SK-N-MC (cell line): Measurements from ENCODE around the gene ALDOC.
"Not testable (repeated sequence)": the region's sequence is repeated elsewhere in the genome, so short reads cannot be mapped to it uniquely, and the experiment has no call there.

Experiments
- DNase-seq: peaks from one replicate; pipeline ENCODE4 v3.0.0-alpha.2; 2011; ENCODE audit warnings: low read depth, low spot score
- H3K27ac ChIP-seq: fragments of 200-600 bp; sonication (generic); 2 replicates; pipeline ENCODE4 v1.5.1; 2016; ENCODE audit warnings: mixed run types
- H3K36me3 ChIP-seq: fragments of 200-600 bp; sonication (generic); 2 replicates; pipeline ENCODE4 v1.6.1; 2017; ENCODE audit warnings: antibody characterized with exemption, low read length, mixed read lengths; ENCODE audit not compliant: insufficient read depth
- H3K4me3 ChIP-seq: fragments of 200-600 bp; sonication (generic); 2 replicates; pipeline ENCODE4 v1.5.1; 2016
- H3K9ac ChIP-seq: fragments of 200-600 bp; sonication (generic); 2 replicates; pipeline ENCODE4 v1.8.0; 2017; ENCODE audit warnings: mixed run types, mixed read lengths; ENCODE audit not compliant: insufficient read length
- H3K9me3 ChIP-seq: fragments of 200-600 bp; sonication (generic); 2 replicates; pipeline ENCODE4 v1.6.1; 2017; ENCODE audit warnings: low read depth, mild to moderate bottlenecking, antibody characterized with exemption, low read length, moderate library complexity, mixed read lengths
- EZH2 ChIP-seq: fragments of 200-600 bp; sonication (generic); IDR thresholded peaks from one replicate; pipeline ENCODE4 v1.6.1; 2017; ENCODE audit warnings: antibody characterized with exemption
- FOXP2 ChIP-seq: optimal IDR thresholded peaks from 2 replicates; pipeline ENCODE3; 2011; ENCODE audit warnings: mild to moderate bottlenecking, moderate library complexity; ENCODE audit not compliant: insufficient read depth; ENCODE audit errors: extremely low read length, control extremely low read depth
- POLR2AphosphoS5 ChIP-seq: IDR thresholded peaks from 2 replicates; pipeline ENCODE4 v1.6.1; 2012; ENCODE audit warnings: mild to moderate bottlenecking, low read depth, low read length, borderline replicate concordance

Gene ALDOC

GRCh38 chr17:28577466-28577824, 750 bp upstream of the ALDOC start:
- DNase-seq: no peak
- no peaks in the 10 kb centered on the region for H3K9me3 ChIP-seq
- H3K36me3 ChIP-seq: peaks cover 51% of the 10 kb centered on the region
- H3K4me3 ChIP-seq: no peak overlapping the region
- H3K9ac ChIP-seq: no peak overlapping the region
- TF ChIP-seq FOXP2: no peak
- TF ChIP-seq POLR2AphosphoS5: no peak
- peak overlapping the region; percentile 28; the same call in 1 of the 2 replicates for H3K27ac ChIP-seq

- H3K4me3 ChIP-seq, H3K9me3 ChIP-seq, H3K9ac ChIP-seq, H3K27ac ChIP-seq, DNase-seq: not testable (repeated sequence)
- H3K36me3 ChIP-seq: peaks cover 41% of the 10 kb centered on the region
Observed at GRCh38 chr17:28576016-28576415, 679 bp downstream of the ALDOC start.

DNA sequence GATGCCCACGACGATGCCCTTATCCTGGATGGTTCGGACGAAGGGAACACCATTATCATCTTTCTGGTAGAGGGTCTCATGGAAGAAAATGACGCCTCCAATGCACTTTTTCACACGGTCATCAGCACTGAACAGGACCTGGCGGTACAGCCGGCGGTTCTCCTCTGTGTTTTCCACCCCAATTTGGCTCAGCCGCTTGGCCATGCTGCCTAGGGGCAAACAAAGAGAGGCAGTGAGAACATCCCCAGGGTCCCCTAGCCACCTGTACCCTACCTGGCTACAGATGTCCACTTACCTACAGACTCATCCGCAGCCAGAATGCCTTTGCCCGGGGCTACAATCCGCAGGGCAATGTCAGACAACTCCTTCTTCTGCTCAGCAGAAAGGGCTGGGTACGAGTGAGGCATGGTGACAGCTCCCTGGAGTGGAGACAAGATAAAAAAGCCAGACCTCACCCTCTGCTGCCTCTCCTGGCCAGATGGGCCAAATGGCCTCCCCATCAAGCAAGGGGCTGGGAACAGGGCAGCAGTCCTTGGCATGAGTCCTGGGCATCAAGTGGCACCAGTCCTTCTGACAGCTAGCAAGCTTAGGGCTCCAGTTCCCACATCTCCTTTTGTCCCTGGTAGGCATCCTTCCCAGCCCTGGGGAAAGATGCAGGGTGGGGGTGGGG, 1.4 kb downstream of the ALDOC start:
- Histone ChIP-seq H3K4me3 (no peak overlapping the region), H3K36me3 (peaks cover 34% of the 10 kb centered on the region), H3K9me3 (no peaks in the 10 kb centered on the region), H3K9ac (no peak overlapping the region), H3K27ac (no peak overlapping the region)
- DNase-seq: no peak
- TF ChIP-seq EZH2: no peak
- TF ChIP-seq FOXP2: no peak
- no peak for TF ChIP-seq POLR2AphosphoS5

DNA sequence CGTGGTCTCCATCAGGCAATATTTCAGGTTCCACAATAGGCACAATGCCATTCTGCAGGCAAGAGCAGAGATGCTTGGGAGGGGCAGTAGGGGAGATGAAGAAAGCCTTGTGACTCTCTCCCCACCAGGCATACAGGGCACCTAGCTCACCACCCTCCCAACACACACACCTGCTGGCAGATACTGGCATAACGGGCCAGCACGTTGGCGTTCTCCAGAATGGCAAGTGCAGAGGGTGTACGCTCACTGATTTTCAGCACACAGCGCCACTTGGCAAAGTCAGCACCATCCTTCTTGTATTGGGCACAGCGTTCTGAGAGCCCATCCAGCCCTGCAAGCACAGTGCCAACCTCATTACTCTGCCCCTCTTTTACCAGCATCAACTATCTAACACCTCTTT, 2.2 kb downstream of the ALDOC start:
- no peak overlapping the region for H3K9ac ChIP-seq
- no peak for TF ChIP-seq FOXP2
- no peak for TF ChIP-seq POLR2AphosphoS5
- no peak for TF ChIP-seq EZH2
- H3K4me3 ChIP-seq: no peak overlapping the region
- no peak overlapping the region for H3K27ac ChIP-seq
- no peaks in the 10 kb centered on the region for H3K9me3 ChIP-seq
- H3K36me3 ChIP-seq: peaks cover 27% of the 10 kb centered on the region
- DNase-seq: no peak

DNA sequence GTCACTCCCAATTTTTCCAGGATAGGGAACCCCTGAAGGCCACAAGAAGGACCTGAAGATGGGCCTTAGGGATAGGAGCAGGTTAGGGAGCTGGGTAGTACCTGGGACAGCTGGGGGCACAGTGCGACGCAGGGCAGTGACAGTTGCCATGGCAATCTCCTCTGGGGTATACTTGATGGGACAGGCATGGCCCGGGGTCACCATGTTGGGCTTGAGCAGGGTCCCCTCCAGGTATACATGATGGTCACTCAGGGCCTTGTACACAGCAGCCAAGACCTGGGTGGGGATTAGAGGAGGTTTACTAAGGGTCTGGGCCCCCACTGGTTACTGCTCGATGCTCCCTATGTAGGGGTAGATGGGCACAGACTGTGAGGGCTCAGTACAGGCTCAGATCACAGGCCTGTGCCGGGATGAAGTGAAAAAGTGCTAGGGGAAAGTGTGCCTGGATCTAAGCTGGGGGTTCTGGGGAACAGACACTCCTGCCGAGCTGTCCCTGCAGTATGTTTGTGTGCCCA, 2.7 kb downstream of the ALDOC start:
- Histone ChIP-seq H3K9ac (no peak overlapping the region), H3K9me3 (no peaks in the 10 kb centered on the region), H3K4me3 (no peak overlapping the region), H3K36me3 (peaks cover 22% of the 10 kb centered on the region), H3K27ac (no peak overlapping the region)
- DNase-seq: no peak
- TF ChIP-seq EZH2 (no peak), POLR2AphosphoS5 (no peak), FOXP2 (no peak)

GRCh38 chr17:28573521-28573920, 3.2 kb downstream of the ALDOC start:
- Histone ChIP-seq H3K36me3 (peaks cover 17% of the 10 kb centered on the region), H3K4me3 (no peak overlapping the region), H3K9me3 (no peaks in the 10 kb centered on the region), H3K27ac (no peak overlapping the region), H3K9ac (no peak overlapping the region)
- TF ChIP-seq POLR2AphosphoS5 (no peak), EZH2 (no peak), FOXP2 (no peak)
- no peak for DNase-seq

- no peak for TF ChIP-seq POLR2AphosphoS5
- TF ChIP-seq FOXP2: no peak
- no peak for TF ChIP-seq EZH2
- no peak overlapping the region for H3K4me3 ChIP-seq
- H3K9ac ChIP-seq: no peak overlapping the region
- DNase-seq: no peak
- peaks cover 12% of the 10 kb centered on the region for H3K36me3 ChIP-seq
- no peak overlapping the region for H3K27ac ChIP-seq
- no peaks in the 10 kb centered on the region for H3K9me3 ChIP-seq
Observed at GRCh38 chr17:28573040-28573380, 3.7 kb downstream of the ALDOC start.

DNA sequence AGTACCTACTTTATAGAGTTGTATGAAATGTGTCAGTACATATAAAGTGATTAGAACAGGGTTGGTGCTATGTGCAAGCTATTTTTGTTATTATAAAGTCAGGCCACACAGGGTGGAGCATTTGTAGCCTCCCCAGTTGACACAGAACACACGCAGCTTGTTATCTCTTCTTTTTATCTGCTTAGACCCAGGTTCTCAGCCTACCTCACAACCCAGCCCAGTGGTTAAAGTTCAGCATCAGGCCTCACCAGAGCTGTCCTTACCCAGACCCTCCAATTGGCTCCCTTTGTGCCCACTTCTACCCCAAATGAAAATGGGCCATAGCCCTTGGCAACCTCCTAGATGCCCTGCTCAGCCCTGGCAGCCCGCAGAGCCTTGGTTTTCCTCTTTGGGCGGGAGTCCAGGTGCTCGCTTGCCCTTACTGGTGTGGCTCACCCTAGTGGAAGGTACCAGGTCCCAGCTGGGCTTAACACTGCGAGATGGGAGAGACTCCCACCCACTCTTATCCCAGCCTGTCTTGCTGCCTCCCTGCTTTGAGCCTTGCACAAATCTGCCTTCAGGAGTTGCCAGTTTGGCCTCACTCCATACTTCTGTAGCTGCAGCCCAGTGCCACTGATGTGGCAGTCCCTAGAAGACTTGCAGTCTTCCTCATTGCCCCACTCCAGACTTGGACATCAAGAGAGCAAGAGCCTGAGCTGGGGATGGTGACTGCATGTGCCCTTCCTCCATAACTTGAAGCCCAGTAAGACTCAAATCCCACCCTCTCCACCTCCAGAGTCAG, 4.2 kb downstream of the ALDOC start:
- no peak for TF ChIP-seq FOXP2
- no peak for TF ChIP-seq POLR2AphosphoS5
- TF ChIP-seq EZH2: no peak
- no peak overlapping the region for H3K9ac ChIP-seq
- peaks cover 6% of the 10 kb centered on the region for H3K36me3 ChIP-seq
- H3K9me3 ChIP-seq: no peaks in the 10 kb centered on the region
- DNase-seq: no peak
- no peak overlapping the region for H3K27ac ChIP-seq
- H3K4me3 ChIP-seq: peak overlapping the region; percentile 95
